DMS153 (cell line): ENCODE data around the gene MTG1.

Source experiments
- DNase-seq: peaks from one replicate; lab custom pipeline; 2025; lab: John Stamatoyannopoulos, UW

Gene MTG1

GRCh38 chr10:133394064-133394663 is at the start of gene MTG1:
MTG1 (plus strand) TSS chr10:133394157; CDS start chr10:133394221, 64 bp downstream.
- peak; percentile 87 for DNase-seq

GRCh38 chr10:133344236-133344635 is 49.7 kb upstream of the MTG1 start:
- DNase-seq, result no peak

- DNase-seq, result no peak
These were observed 47.5 kb upstream of the MTG1 start for GRCh38 chr10:133346413-133346812.

- DNase-seq, result no peak
These were observed 46.0 kb upstream of the MTG1 start for GRCh38 chr10:133347710-133348517.

GRCh38 chr10:133349160-133349568 is 44.8 kb upstream of the MTG1 start:
- no peak for DNase-seq

GRCh38 chr10:133349577-133350011 is 44.4 kb upstream of the MTG1 start:
- DNase-seq, result no peak

- no peak for DNase-seq
These were observed 43.5 kb upstream of the MTG1 start for GRCh38 chr10:133350283-133350949.

GRCh38 chr10:133350950-133351329 is 43.0 kb upstream of the MTG1 start:
- DNase-seq, result no peak

GRCh38 chr10:133351408-133352318 is 42.3 kb upstream of the MTG1 start:
- DNase-seq, result no peak

GRCh38 chr10:133353202-133353959 is 40.6 kb upstream of the MTG1 start:
- no peak for DNase-seq

- DNase-seq, result no peak
These were observed 39.9 kb upstream of the MTG1 start for GRCh38 chr10:133353988-133354605.

- no peak for DNase-seq
These were observed 39.2 kb upstream of the MTG1 start for GRCh38 chr10:133354672-133355240.

- DNase-seq, result no peak
These were observed 38.7 kb upstream of the MTG1 start for GRCh38 chr10:133355266-133355665.

GRCh38 chr10:133355991-133356390 is 38.0 kb upstream of the MTG1 start:
- DNase-seq, result no peak

GRCh38 chr10:133356549-133357284 is 37.2 kb upstream of the MTG1 start:
- DNase-seq, result no peak

- no peak for DNase-seq
These were observed 36.4 kb upstream of the MTG1 start, which contains the start of gene FUOM for GRCh38 chr10:133357285-133358161. FUOM (minus strand) TSS chr10:133358019; CDS start chr10:133358007, 12 bp downstream.

GRCh38 chr10:133358162-133358924 is 35.6 kb upstream of the MTG1 start:
- DNase-seq, result no peak

- DNase-seq, result no peak
These were observed 35.0 kb upstream of the MTG1 start for GRCh38 chr10:133358925-133359310.
